Prostate gland (tissue), 2 donors: ENCODE data around the gene SYT12. TPM values are rescaled to one million over a fixed set of nuclear protein-coding genes. Genes with fewer than 3 reads are reported as not detected.

ENCODE experiments used
- DNase-seq: peaks from one replicate; pipeline ENCODE4 v3.0.0-alpha.2; 2019; ENCODE audit warnings: low spot score
- H3K27ac ChIP-seq, 2 donors: fragments of 200-600 bp; sonication (generic); 2 replicates each; pipeline ENCODE4 v1.5.1; 2017 to 2019
- H3K27me3 ChIP-seq: fragments of 200-600 bp; sonication (generic); replicated peaks from 2 replicates; pipeline ENCODE4 v1.5.1; 2019; ENCODE audit not compliant: insufficient read depth
- H3K36me3 ChIP-seq, 2 donors: fragments of 200-600 bp; sonication (generic); 1 replicate in 1 of 2; 2 replicates in 1 of 2; pipeline versions ENCODE4 v1.5.1 to v1.8.1; 2017 to 2019
- H3K4me1 ChIP-seq: fragments of 200-600 bp; sonication (generic); replicated peaks from 2 replicates; pipeline ENCODE4 v1.5.1; 2019
- H3K4me3 ChIP-seq, 2 donors: fragments of 200-600 bp; sonication (generic); 2 replicates each; pipeline ENCODE4 v1.5.1; 2017 to 2019
- H3K9me3 ChIP-seq: fragments of 200-600 bp; sonication (generic); 2 replicates; pipeline ENCODE4 v1.5.1; 2017
- POLR2A ChIP-seq: fragments of 450-650 bp; IDR thresholded peaks from one replicate; pipeline ENCODE4 v1.6.1; 2016; ENCODE audit warnings: antibody characterized with exemption, mild to moderate bottlenecking
- POLR2AphosphoS5 ChIP-seq: sonication (generic); formaldehyde crosslinking; IDR thresholded peaks from one replicate; pipeline ENCODE4 v1.6.1; 2017; ENCODE audit warnings: antibody characterized with exemption
- WGBS: methylation state at CpG from one replicate; pipeline ENCODE4 v1.1.5; 2018; 5-methylcytosine and 5-hydroxymethylcytosine counted together
- intact Hi-C: fragments of 100-400 bp; cut with DNase I; formaldehyde crosslinking; loops from one replicate; pipeline ENCODE4 v1.14.2; 2022
- microRNA-seq: library from miRNA; unstranded; fragments of <30 nt; microRNA quantifications from one replicate; pipeline ENCODE4, GENCODE V29; 2016
- total RNA-seq, 2 donors: library from RNA; depleted of rRNA; stranded (reverse); fragments of >200 nt; gene quantifications; one replicate each; pipeline ENCODE4 v1.1.0, GENCODE V29; 2016
- TF ChIP-seq, protein P1 (sequence below), 4 experiments: fragments of 200-600 bp in 2 of 4; fragments of 450-650 bp in 2 of 4; sonication (generic) in 2 of 4; IDR thresholded peaks; 1 replicate in 3 of 4; 2 replicates in 1 of 4; pipeline ENCODE4 v1.5.1; 2016 to 2019; ENCODE audit warnings: antibody characterized with exemption in 4 of 4, mild to moderate bottlenecking in 2 of 4, moderate library complexity in 2 of 4

Gene SYT12
- total RNA-seq, 2 donors from 2014 or later: 2.1 to 3.4 TPM

DNA sequence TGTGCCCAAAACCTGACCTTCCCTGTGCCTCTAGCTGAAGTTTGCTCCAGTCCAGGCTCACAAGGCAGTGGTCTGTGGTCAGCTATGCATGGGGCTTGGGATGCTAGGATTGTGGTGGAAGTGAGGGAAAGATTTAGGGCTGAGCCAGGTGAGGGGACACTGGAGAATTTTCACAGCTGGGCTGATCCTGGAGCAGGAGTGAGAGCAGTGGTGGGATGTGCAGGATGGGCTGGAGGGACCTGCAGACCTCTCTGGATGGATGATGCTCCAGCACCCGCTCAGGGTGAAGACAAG is 72.2 kb downstream of the SYT12 start:
- no peaks in the 10 kb centered on the region for H3K4me1 ChIP-seq
- WGBS: 100% methylated on average over 1 of the region's 1 CpG
- intact Hi-C loops: no loop called here
- no peak for TF ChIP-seq POLR2A
- no peak for TF ChIP-seq POLR2AphosphoS5
- TF ChIP-seq, protein P1, sequence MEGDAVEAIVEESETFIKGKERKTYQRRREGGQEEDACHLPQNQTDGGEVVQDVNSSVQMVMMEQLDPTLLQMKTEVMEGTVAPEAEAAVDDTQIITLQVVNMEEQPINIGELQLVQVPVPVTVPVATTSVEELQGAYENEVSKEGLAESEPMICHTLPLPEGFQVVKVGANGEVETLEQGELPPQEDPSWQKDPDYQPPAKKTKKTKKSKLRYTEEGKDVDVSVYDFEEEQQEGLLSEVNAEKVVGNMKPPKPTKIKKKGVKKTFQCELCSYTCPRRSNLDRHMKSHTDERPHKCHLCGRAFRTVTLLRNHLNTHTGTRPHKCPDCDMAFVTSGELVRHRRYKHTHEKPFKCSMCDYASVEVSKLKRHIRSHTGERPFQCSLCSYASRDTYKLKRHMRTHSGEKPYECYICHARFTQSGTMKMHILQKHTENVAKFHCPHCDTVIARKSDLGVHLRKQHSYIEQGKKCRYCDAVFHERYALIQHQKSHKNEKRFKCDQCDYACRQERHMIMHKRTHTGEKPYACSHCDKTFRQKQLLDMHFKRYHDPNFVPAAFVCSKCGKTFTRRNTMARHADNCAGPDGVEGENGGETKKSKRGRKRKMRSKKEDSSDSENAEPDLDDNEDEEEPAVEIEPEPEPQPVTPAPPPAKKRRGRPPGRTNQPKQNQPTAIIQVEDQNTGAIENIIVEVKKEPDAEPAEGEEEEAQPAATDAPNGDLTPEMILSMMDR (IDR thresholded peaks at IDR 0.05): no peak
- no peak overlapping the region for H3K27ac ChIP-seq
- H3K27me3 ChIP-seq: no peaks in the 10 kb centered on the region
- H3K4me3 ChIP-seq: no peak overlapping the region
- H3K9me3 ChIP-seq: no peaks in the 10 kb centered on the region
- H3K36me3 ChIP-seq: no peaks in the 10 kb centered on the region
- DNase-seq: no peak

DNA sequence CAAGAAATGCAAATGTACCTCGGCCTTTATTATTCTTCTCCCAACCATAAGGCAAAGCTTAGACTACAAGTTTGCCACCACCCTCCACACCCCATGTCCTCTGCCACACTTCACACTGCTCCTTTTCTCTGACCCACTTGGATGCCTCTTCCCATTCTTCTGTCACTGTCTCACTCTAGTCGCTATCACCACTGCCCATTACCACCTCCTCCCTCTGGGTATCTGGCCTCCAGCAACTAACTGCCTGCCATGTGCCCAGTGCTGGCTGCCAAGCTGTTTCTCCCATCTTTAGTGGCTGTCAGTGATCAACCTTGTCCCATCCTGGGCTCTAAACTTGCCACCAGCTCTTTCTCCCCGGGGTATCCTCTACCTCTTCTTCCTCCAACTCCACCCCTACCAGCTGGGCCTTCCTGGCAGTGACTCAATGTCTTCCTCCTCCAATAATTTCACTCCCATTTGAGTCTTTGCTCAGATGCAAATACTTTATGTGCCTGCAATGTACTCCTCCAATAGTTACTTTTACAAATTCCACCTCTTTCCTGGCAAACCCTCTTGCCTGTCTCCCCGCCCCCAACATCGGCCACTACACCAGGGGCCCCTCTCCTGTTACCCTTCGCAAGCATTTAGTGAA is 76.0 kb downstream of the SYT12 start:
- Histone ChIP-seq H3K4me3 (no peak overlapping the region), H3K27ac (no peak overlapping the region), H3K9me3 (no peaks in the 10 kb centered on the region), H3K4me1 (no peaks in the 10 kb centered on the region), H3K27me3 (no peaks in the 10 kb centered on the region), H3K36me3 (no peaks in the 10 kb centered on the region)
- intact Hi-C loops: no loop called here
- DNase-seq: no peak
- 68% methylated on average over 6 of the region's 6 CpGs for WGBS
- TF ChIP-seq, protein P1 (IDR thresholded peaks at IDR 0.05): no peak
- TF ChIP-seq POLR2A: no peak

DNA sequence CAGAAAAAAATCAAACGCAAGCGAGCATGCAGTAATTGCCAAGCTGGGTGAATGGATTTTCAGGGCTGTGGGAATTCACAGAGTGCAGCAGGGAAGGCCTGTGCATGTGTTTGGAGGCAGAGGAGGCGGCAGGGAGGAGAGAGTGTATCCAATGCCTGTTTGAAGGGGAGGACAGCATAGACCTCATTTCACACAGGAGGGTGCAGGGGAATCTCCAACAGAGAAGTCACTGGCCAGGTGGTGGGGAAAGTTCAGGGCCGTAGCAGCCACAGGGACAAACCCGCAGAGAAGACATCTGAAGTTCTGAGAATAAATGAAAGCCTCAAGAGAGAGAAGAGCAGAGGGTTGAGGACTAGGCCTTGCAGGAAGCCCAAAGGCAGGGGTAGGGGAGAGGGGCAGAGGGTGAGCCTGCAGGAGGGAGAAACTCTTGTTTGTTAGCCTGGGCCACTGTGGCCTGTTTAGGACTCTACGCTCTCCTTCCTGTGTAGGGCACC is 76.9 kb downstream of the SYT12 start:
- TF ChIP-seq POLR2A (no peak), POLR2AphosphoS5 (no peak)
- TF ChIP-seq, protein P1 (IDR thresholded peaks at IDR 0.05): no peak
- H3K27ac ChIP-seq: no peak overlapping the region
- intact Hi-C loops: no loop called here

More for the DNA sequence above, 76.9 kb downstream of the SYT12 start:
- 95% methylated on average over 6 of the region's 6 CpGs for WGBS
- H3K36me3 ChIP-seq: no peaks in the 10 kb centered on the region
- no peaks in the 10 kb centered on the region for H3K4me1 ChIP-seq
- no peaks in the 10 kb centered on the region for H3K27me3 ChIP-seq
- no peak overlapping the region for H3K4me3 ChIP-seq
- no peaks in the 10 kb centered on the region for H3K9me3 ChIP-seq
- DNase-seq: no peak

Small RNA genes within 50 kb of the gene (microRNA-seq; reads per million reads assigned to microRNA genes)
- gene MIR6860: not detected

Other genes with a start within 250 kb of the SYT12 start
- 10 to 100 TPM; 27.1 to 50.0 TPM for gene RCE1, start 179.7 kb upstream of the SYT12 start, total RNA-seq
- 10 to 100 TPM in 1 of 2 donors, 1 to 10 TPM in 1; 6.6 to 17.3 TPM for gene LRFN4, start 166.1 kb upstream of the SYT12 start, total RNA-seq
- gene PC, start 64.8 kb upstream of the SYT12 start, total RNA-seq: 10 to 100 TPM; 42.8 to 43.4 TPM
- gene C11orf86, start 47.8 kb upstream of the SYT12 start, total RNA-seq: not detected
- 10 to 100 TPM; 26.2 to 69.5 TPM for gene RHOD, start 33.7 kb downstream of the SYT12 start, total RNA-seq
- gene KDM2A, start 96.1 kb downstream of the SYT12 start, total RNA-seq: 10 to 100 TPM; 50.3 to 97.6 TPM
- gene GRK2, start 243.3 kb downstream of the SYT12 start, total RNA-seq: 100 to 1,000 TPM; 102 to 111 TPM